ENCODE data around the gene SYT9. TPM values are rescaled to one million over a fixed set of nuclear protein-coding genes. Genes with fewer than 3 reads are reported as not detected.

SYT9 gene
- total and polyA plus RNA-seq, 2 experiments from 2014 or later, result not detected

- TF ChIP-seq EZH2phosphoT487 (IDR thresholded peaks at IDR 0.05; ENCODE audit: insufficient read depth, low read depth), result no peak
- TF ChIP-seq EZH2 (IDR thresholded peaks at IDR 0.05; ENCODE audit: insufficient read depth, poor library complexity, severe bottlenecking), result no peak
- 84 to 90% methylated on average over 3 of the region's 3 CpGs for WGBS, 2 experiments (ENCODE audit: low coverage in 1 of 2, low lambda C conversion rate in 2 of 2, missing lambda C conversion rate in 2 of 2)
- H3K27ac ChIP-seq, result no peak overlapping the region
- no peak for DNase-seq
- no peaks in the 10 kb centered on the region for H3K36me3 ChIP-seq (ENCODE audit: low read depth)
- H4K20me1 ChIP-seq (ENCODE audit: insufficient read depth), result no peaks in the 10 kb centered on the region
- H3K4me2 ChIP-seq (ENCODE audit: unreplicated experiment), result no peak overlapping the region
- in situ Hi-C loops (cut with MboI), result no loop called here
- H3K9me3 ChIP-seq (ENCODE audit: low read depth), result no peaks in the 10 kb centered on the region
- no peaks in the 10 kb centered on the region for H3K27me3 ChIP-seq (replicated peaks; ENCODE audit: insufficient read depth)
- H3K79me2 ChIP-seq (ENCODE audit: insufficient read depth), result no peaks in the 10 kb centered on the region
- H3K9ac ChIP-seq, result no peak overlapping the region
- H2AFZ ChIP-seq, result no peak overlapping the region
- H3K4me1 ChIP-seq (ENCODE audit: insufficient read depth), result peaks cover 11% of the 10 kb centered on the region
- no peak overlapping the region for H3K4me3 ChIP-seq
- no peaks in the 10 kb centered on the region for H3K9me2 ChIP-seq (ENCODE audit: insufficient read depth)
- no peaks in the 10 kb centered on the region for H3F3A ChIP-seq (ENCODE audit: insufficient read depth)
Observed at GRCh38 chr11:7451520-7451919, 199.8 kb downstream of the SYT9 start.

DNA sequence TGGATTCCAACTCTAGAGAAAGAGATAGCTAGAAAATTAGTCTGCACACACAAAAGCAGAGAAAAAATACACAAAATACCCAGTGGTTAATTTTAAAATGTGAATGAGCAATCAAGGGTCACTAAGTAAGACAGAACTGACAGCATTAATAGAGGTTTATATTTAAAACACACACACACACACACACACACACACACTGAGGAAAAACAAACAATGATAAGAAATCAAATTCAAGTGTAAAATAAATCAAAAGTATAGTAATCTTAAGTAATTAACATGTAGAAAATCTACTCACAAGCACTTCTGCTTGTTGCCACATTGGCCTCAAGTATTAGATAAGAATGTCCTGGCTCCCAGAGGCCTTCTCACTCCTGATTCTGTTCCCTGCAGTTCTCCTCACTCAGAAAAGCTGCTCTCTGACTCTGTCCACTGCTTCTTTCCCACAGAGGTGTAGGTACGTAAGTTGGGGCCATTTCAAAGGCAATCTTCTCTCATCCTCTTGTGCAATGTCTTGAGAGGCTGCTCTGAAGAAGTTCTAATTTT, 200.3 kb downstream of the SYT9 start:
- Histone ChIP-seq H3K36me3 (ENCODE audit: low read depth) (no peaks in the 10 kb centered on the region), H3K4me3 (no peak overlapping the region), H3K79me2 (ENCODE audit: insufficient read depth) (no peaks in the 10 kb centered on the region), H4K20me1 (ENCODE audit: insufficient read depth) (no peaks in the 10 kb centered on the region), H3K27me3 (replicated peaks; ENCODE audit: insufficient read depth) (no peaks in the 10 kb centered on the region), H3K9ac (no peak overlapping the region), H2AFZ (no peak overlapping the region), H3K9me3 (ENCODE audit: low read depth) (no peaks in the 10 kb centered on the region), H3F3A (ENCODE audit: insufficient read depth) (no peaks in the 10 kb centered on the region), H3K4me1 (ENCODE audit: insufficient read depth) (peaks cover 14% of the 10 kb centered on the region), H3K9me2 (ENCODE audit: insufficient read depth) (no peaks in the 10 kb centered on the region), H3K4me2 (ENCODE audit: unreplicated experiment) (no peak overlapping the region), H3K27ac (no peak overlapping the region)
- WGBS, 2 experiments (ENCODE audit: low coverage in 1 of 2, low lambda C conversion rate in 2 of 2, missing lambda C conversion rate in 2 of 2), result 89 to 95% methylated on average over 1 of the region's 1 CpG
- in situ Hi-C loops (cut with MboI), result no loop called here
- TF ChIP-seq EZH2 (IDR thresholded peaks at IDR 0.05; ENCODE audit: insufficient read depth, poor library complexity, severe bottlenecking), result no peak
- TF ChIP-seq EZH2phosphoT487 (IDR thresholded peaks at IDR 0.05; ENCODE audit: insufficient read depth, low read depth), result no peak
- no peak for DNase-seq

- no peak overlapping the region for H2AFZ ChIP-seq
- H3K27ac ChIP-seq, result no peak overlapping the region
- H3K4me3 ChIP-seq, result no peak overlapping the region
- no peak for TF ChIP-seq EZH2phosphoT487 (IDR thresholded peaks at IDR 0.05; ENCODE audit: insufficient read depth, low read depth)
- no peak for TF ChIP-seq EZH2 (IDR thresholded peaks at IDR 0.05; ENCODE audit: insufficient read depth, poor library complexity, severe bottlenecking)
- peaks cover 16% of the 10 kb centered on the region for H3K4me1 ChIP-seq (ENCODE audit: insufficient read depth)
- H3K9me2 ChIP-seq (ENCODE audit: insufficient read depth), result no peaks in the 10 kb centered on the region
- no peak for DNase-seq
- H3K9ac ChIP-seq, result no peak overlapping the region
- no peaks in the 10 kb centered on the region for H3K9me3 ChIP-seq (ENCODE audit: low read depth)
- no peaks in the 10 kb centered on the region for H3K79me2 ChIP-seq (ENCODE audit: insufficient read depth)
- no peaks in the 10 kb centered on the region for H3K36me3 ChIP-seq (ENCODE audit: low read depth)
- in situ Hi-C loops (cut with MboI), result no loop called here
- WGBS, 2 experiments (ENCODE audit: low coverage in 1 of 2, low lambda C conversion rate in 2 of 2, missing lambda C conversion rate in 2 of 2), result 43 to 54% methylated on average over 2 of the region's 2 CpGs
- no peaks in the 10 kb centered on the region for H4K20me1 ChIP-seq (ENCODE audit: insufficient read depth)
- H3F3A ChIP-seq (ENCODE audit: insufficient read depth), result no peaks in the 10 kb centered on the region
- no peaks in the 10 kb centered on the region for H3K27me3 ChIP-seq (replicated peaks; ENCODE audit: insufficient read depth)
- H3K4me2 ChIP-seq (ENCODE audit: unreplicated experiment), result no peak overlapping the region
Observed at GRCh38 chr11:7454854-7455253, 203.2 kb downstream of the SYT9 start.

DNA sequence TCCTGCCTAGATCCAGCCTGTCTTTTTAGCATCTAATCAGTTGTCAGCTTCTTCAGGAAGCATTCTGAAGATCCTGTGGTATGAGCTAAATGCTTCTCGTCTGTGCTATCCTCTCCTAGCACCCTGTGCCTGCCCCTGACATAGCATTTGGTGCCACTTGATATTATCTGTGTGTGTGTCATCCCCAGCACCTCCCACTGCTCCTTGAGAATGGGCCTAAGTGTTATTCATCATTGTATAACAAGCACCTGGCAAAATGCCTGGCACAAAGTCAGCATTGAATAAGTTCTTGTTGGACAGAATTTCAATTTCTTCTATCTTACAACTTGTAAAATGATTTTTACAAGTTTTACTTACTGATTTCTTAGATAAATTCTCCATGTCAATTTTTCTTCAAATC, 205.5 kb downstream of the SYT9 start:
- Histone ChIP-seq H3K4me2 (ENCODE audit: unreplicated experiment) (no peak overlapping the region), H3K27me3 (replicated peaks; ENCODE audit: insufficient read depth) (no peaks in the 10 kb centered on the region; the same call in 1 of the 2 replicates), H2AFZ (no peak overlapping the region), H3K4me3 (no peak overlapping the region), H4K20me1 (ENCODE audit: insufficient read depth) (no peaks in the 10 kb centered on the region), H3K36me3 (ENCODE audit: low read depth) (no peaks in the 10 kb centered on the region), H3K4me1 (ENCODE audit: insufficient read depth) (peaks cover 7% of the 10 kb centered on the region; the same call in 1 of the 2 replicates), H3K9me3 (ENCODE audit: low read depth) (no peaks in the 10 kb centered on the region), H3K9me2 (ENCODE audit: insufficient read depth) (no peaks in the 10 kb centered on the region), H3K9ac (no peak overlapping the region), H3F3A (ENCODE audit: insufficient read depth) (no peaks in the 10 kb centered on the region), H3K27ac (no peak overlapping the region), H3K79me2 (ENCODE audit: insufficient read depth) (no peaks in the 10 kb centered on the region)
- in situ Hi-C loops (cut with MboI), result no loop called here
- peak; percentile 82 for DNase-seq
- TF ChIP-seq EZH2phosphoT487 (IDR thresholded peaks at IDR 0.05; ENCODE audit: insufficient read depth, low read depth), result no peak
- TF ChIP-seq EZH2 (IDR thresholded peaks at IDR 0.05; ENCODE audit: insufficient read depth, poor library complexity, severe bottlenecking), result no peak
- WGBS, 2 experiments (ENCODE audit: low coverage in 1 of 2, low lambda C conversion rate in 2 of 2, missing lambda C conversion rate in 2 of 2), result 19 to 27% methylated on average over 1 of the region's 1 CpG
